Activated CD4-positive, alpha-beta T cell treated with anti-CD3 and anti-CD28 coated beads for 24 hours (primary cell): ENCODE measurements around the gene ZNF366.

Experiments used
- DNase-seq, 2 donors: peaks; one replicate each; pipeline ENCODE4 v3.0.0-alpha.2; 2020; ENCODE audit warnings: low read depth in 2 of 2

The ZNF366 gene

DNA sequence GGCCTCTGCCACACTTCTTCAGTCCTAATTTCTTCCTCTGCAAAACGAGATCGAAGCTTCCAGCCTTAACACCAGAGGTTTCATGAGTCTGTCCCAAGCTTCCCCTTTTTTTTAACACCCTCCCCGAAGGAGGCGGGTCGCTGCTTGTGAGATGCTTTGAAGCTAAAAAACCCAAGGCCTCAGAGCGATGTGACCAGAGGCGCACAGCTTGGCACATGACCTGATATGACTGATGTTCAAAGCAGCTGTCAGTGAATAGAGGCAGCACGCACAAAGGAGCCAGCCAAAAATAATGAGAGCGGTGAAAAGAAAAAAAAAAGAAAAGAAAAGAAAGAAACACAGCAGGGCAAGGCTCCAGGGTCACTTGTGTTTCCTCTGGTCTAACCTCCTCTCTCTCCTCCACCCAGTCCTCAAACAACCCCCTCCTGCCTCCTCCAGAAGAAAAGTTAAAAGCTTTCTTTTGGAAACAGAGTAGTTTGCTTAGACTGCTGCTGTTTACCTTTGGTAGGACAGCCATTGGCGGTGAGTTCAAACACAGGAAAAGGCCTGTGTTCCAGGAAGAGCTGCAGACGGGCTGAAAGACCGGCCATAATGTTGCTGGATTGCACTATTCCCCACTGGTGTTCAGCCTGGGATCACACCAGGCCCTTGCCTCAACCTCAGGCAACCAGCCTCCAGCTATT lies 10.9 kb upstream of the ZNF366 start:
- no peak for DNase-seq

DNA sequence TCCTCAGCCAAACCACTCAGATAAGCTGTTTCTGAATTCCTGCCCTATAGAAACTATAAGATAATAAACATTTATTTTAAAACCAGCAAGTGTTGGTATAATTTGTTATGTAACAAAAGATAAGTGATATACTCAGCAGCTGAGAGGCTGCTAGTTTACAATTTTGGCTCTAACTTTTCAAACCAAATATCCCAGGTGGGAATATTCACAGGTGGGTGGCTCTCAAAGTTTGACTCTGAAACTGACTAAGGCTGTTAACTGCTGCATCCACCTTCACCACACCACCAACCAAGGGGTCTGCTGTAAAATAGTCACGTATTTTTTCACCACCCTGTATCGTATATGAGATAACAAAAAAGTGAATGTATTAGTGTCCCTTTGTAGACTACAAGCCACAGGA lies 9.7 kb upstream of the ZNF366 start:
- no peak for DNase-seq

DNA sequence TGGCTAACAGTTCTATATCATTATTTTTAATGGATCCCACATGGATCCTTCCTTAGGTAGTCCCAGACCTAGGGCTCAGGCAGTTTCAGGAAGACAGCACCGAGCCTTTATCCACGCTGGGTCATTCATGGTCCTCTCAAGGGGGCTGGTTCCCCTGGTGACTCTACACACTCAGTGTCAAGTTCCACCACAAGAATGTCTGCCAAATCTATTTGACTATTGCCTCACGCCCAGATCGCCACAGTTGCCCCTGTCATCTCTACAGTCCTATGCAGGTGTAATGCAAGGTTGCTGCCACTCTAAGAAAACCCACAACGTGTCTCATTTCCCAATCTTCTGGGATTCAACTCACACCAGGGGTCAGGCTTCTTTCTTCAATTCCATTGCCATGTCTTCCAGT lies 8.0 kb upstream of the ZNF366 start:
- no peak for DNase-seq

DNA sequence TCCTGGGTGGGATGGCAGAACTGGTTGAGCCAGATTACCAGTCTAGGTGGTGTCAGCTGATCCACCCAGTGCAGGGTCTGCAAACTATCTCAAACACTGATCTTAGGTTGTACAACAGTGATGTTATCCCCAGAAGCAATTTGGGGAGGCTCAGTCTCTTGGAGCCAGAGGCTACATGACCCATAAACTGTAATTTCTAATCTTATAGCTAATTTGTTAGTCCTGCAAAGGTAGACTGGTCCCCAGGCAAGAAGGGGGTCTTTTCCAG lies 5.3 kb upstream of the ZNF366 start:
- DNase-seq, result no peak

DNA sequence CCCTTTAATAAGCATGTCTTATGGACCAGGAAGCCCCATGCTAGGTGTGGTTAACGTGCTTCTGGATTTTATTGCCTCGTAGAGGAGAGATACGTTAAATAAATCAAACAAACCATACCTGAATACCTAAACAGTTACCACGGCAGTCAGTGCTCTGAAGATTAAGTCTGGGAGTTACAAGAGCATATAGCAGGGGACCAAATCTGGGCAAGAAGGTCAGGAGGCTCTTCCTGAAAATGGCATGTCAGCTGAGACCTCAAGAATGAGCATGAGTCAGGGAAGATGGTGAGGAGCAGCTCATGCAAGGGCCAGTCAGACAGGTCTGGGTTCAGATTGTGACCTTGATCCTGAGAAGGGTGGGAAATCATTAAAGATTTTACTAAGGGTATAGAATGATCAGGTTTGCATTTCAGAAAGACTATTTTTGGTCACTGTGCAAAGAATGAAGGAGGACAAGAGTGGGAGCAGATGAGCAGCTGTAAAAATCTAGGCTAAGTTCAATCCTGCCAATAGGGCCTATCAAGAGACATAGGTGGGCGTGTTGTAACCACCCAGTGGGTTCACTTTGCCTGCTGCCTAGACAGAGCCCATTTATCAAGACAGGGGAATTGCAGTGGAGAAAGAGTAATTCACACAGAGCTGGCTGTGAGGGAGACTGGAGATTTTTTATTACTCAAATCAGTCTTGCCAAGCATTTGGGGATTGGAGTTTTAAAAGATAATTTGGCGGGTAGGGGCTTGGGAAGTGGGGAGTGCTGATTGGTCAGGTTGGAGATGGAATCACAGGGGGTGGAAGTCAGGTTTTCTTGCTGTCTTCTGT lies 4.8 kb upstream of the ZNF366 start:
- DNase-seq, result no peak

DNA sequence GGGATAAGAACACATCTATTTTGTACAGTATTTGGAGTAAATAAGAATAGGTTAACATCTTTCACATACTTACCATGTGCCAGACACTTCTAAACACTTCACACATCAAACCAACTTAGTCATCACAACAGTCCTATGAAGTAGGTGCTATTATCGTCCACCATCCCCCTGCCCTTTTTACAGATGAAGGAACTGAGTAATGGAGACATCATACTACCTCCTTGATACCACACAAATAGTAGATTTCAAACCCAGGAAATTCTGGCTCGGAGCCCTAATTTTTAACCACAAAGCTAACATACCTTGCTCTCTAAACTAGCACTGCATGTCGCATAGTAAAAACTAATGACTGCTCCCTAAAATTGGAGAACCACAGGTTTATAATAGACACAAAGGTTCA lies 4.2 kb upstream of the ZNF366 start:
- DNase-seq, result no peak

DNA sequence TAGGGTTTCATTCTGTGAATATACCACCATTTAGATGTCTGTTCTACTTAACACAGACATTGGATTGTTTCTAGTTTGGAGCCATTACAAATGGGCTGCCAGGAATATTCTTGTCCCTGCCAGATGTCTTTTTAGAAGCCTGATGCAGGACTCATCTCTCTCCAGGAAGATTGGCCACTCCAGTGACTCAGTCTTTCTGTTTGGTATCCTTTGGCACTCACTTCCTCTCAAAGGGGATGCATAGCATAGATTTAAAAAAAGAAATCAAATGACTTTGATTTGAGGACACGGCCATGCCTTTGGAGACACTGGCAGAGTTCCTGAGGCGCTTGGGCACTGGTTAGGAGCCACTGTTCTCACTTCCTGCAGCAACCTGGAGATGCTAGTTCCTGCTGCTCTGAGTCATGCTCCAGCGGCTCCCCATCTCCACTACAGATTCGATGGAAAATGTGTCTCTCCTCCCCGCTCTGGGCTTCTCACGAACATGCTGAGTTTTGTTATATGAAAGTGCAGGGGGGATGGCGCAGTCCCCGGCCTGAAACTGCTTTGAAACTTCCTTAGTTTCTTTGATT lies 3.5 kb upstream of the ZNF366 start:
- DNase-seq, result no peak

DNA sequence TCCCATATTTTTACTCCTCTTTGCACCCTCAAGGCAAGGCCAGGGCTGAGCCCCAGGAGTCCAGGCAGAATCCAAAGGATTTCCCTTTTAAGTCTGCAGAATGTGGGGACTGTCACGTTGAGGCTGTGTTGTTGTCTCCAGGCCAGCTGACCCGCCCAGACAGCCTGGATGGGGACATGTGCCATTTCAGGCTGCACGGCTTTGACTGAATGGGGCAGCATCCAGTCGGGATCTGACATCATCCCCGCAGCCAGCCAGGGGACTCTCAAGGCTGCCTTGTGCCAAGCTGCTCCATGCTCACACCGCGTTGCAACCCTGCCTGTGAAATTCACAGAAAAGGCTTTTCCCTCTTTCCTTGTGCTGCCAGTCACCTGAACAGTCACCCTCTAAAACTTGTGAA lies 2.2 kb upstream of the ZNF366 start:
- DNase-seq, result no peak

DNA sequence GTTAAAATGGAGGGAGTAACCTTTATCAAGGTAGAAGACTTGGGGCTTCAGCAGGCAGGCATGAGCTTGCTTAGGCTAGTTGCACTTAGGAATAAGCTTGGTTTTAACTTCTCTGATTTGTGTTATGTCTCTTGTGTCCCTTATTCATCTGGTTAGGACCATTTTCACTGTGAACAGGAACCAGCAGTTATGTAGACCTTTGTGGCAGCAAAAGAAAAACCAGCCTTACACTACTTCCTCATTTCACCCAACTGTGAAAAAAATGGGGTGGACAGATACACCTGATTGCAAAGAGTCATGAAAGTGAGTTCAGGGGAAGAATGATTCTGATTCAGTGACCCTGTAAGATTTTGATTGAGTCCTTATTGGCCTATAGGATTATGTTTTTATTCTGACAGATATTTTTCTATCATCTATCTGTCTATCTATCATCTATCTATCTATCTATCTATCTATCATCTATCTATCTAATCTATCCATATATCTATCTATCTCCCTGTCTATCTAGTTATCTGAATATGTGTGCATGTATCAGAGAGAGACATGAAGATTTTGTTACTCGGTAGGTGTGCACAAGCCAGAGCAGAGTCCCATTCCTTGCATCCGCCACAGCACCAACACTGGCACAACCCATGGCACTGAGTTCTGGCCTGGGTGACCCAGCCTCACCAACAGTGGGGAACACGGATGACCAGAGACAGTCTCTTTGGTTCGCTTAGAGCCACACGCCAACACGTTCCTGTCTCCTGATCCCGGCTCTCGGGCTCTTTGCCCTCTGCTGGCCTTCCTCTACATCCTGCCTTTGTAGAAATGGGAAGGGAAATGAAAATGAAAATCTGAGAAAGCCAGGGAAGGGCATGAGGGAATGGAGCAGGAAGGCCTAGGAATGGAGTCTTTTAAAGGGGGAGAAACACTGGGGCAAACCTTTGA lies 1.3 kb upstream of the ZNF366 start:
- DNase-seq, result no peak

DNA sequence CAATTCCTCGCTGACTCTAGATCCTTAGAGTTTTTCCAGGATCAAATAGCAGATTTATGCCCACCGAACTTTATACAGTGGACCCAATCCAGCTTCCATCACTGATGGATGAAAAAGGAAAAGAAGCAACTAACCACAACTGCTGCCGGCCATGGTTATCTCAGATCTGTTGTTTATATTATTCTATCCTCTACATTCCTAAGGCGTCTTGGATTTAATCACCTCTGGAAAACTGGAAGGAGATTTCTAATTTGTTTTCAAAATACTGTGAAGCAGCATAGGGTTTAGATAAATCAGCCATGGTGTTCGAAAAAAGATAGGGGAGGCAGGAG lies 663 bp upstream of the ZNF366 start:
- no peak for DNase-seq

DNA sequence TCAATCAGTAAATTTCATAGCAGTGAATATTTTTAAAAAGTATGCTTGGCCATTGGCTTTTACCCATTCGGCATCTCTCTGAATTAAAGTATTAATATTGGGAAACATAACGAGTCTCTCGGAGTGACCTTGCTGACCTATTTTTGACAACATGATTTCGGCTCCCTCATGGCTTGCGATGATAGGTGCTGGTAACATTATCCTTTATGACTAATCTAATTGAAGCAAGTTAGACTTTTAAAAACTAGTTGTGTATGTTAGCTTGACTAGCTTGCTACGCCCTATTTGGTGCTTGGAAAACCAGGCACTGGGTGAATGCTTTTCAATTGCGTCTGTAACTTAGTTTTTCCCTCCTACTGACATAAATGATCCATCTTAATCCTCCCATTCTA lies 1.1 kb downstream of the ZNF366 start:
- no peak for DNase-seq

DNA sequence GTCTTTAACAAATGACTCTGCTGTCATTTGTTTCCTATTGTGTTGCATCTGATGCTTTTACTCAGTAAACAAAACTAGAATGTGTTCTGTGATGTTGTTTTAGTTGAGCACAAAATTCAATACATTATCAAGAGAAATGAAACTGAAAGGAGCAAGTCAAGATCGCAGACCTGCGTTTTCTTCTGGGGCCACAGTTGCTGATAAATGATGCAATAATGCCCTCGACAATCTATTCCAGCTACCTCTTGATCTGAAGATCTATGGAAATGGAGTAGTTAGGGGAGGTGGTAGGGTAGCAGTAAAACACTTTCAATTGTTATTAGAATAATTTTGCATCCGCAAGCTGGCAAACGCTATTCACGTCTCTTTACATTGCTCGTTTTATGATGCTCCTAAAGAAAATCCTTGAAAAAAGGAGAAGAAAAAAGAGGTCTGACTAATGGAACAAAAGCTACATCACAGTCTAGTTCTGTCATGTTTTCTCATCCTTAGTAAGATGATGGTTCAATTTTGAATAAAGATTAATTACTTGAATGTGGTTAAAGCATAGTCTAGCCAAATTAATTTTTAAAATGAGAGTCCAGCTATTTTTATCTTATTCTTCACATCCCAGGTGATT lies 1.6 kb downstream of the ZNF366 start:
- no peak for DNase-seq

DNA sequence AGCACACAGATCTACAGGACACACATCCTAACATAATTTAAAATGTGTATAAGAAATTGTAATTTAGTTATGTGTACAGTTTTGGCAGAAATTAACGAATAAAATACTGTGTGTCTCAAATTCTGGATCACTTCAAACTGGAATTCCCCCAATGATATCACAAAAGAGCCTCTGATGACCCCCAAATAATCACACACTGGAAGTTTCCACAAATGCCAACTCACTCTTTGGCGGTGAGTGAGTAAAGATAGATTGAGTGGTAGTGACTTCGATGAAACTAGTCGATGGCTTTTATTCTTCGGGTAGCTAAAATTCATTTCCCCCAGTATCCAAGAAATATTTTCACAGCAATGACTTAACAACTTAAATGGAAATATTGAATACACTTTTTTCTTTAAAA lies 2.2 kb downstream of the ZNF366 start:
- DNase-seq, result no peak

DNA sequence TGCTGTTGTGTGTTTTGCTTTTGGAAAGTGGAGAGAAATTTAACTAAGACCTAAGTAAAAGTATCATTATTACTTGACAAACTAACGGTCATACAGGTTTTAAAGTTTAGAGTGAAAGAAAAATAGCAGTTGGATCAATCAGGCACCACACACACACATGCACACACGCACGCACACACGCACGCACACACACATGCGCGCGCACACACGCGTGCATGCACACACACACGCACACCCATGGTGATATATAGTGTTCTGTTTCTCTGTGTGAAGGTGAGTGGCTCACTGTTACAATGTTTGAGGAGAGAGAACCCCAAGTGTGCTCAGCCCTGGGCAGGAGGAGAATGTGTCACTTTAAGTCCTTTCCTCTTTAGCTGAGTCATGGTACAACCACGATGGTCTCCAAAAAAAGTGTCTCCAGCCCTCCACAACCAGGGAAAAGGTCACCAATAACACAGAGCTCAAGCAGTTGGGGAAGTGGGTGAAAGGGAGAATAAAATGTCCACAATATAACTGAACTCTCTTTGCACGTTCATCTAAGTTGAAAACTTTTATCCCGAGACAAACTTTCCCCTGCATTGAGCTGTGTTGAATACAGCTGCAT lies 3.2 kb downstream of the ZNF366 start:
- no peak for DNase-seq

DNA sequence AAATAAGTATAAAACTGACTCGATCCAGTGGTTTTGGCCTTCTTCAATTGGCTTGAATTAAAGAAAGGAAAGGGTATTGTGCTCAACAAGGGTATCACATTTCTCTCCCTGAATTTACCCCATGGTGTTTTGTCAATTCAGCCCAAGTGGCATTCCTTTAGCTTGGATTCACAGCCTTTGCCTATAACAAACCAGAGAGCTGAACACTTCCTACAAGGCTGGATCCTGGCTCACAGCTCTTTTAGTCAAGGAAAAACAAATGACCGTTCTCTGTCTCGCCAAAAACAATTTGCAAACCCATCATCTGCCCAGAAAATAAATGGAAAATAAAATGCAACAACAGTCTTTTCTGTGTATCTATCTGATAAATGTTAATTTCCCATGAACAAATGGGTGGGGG lies 5.7 kb downstream of the ZNF366 start:
- no peak for DNase-seq

DNA sequence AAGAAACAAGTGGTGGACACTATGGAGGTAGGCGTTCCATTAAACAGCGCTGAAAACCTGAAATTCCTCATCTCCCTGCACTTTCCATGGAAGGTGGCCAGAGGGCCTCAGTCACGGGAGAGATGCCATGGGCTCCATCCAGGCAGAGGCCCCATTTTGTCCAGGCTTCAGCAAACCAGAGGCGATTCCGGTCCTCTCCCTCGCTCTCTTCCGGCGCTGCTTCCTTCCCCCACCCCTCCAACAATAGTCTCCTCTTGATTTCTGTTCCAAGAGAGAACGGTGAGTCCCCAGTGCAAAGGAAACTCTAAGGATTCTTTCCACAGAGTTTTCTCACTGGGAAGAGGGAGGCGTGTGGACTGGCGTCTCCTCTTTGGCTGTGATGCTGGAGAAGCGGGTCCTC lies 7.5 kb downstream of the ZNF366 start:
- no peak for DNase-seq

DNA sequence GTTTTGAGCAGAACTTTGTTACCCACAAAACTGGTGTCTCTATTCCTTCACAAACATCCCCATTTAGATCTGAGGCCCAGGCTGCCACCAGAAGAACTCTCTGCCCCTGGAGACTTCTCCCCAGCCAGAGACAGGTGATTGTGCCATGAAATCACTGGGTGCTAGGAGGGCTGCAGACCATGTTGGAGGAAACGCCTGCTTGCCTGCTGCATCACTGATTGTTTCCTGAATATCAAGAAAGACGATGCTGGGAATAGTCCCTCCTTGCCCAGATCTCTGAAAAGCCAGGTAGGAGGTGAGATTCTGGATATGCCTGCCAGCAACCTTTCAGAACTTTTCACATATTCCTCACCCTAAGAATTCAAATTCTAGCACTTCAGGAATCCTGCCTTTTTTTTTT lies 8.1 kb downstream of the ZNF366 start:
- DNase-seq, result no peak

DNA sequence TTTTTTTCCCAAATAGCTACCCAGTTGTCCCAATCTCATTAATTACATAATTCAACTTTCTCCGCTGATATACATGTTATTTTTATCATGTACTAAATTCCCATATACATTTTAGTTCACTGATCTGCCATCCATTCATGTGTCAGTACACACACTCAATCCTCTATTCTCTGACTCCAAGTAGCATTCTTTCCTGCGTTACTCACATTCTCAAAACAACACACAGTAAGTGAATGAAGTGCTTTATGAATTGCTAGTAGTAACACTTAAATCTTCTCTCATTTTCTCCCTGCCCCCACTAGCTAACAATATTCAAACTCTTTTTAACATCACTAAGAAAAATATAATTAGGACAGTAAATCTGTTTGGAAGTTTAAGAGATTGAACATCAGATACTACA lies 8.9 kb downstream of the ZNF366 start:
- no peak for DNase-seq

DNA sequence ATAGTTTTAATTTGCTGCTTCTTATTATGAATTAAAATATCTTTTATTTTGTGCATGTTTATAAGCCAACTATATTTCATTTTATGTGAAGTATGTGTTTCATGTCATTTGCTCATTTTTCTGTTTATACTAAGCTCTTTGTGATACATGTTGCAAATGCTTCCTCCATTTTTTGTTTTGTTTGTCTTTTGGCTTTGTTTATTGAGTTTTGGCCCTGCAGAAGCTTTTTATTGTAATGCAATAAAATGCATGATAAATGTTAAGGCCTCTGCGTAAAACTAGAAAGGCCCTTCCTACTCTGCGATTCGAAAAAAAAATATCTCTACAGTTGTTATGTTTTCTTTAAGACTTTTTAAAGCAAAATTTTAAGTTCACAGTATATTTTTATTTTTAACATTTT lies 9.4 kb downstream of the ZNF366 start:
- no peak for DNase-seq

DNA sequence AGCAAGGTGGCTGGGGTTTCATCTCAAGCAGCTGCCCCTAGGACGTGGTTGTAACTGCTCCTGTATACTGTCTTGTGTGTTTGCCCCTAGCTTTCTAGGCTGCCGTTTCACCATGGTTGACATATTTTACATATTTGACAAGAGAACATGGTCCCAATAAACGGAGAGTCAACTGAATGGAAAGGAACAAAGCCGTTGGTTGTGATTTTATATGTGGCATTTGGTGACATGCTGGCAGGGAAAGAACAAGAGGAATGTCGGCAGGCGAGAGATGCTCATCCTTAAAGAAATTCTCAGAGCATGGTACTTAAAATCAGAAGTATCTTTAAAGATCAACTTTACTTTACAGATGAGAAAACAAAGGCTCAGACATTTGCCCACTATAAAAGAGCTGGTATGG lies 11.8 kb downstream of the ZNF366 start:
- no peak for DNase-seq

DNA sequence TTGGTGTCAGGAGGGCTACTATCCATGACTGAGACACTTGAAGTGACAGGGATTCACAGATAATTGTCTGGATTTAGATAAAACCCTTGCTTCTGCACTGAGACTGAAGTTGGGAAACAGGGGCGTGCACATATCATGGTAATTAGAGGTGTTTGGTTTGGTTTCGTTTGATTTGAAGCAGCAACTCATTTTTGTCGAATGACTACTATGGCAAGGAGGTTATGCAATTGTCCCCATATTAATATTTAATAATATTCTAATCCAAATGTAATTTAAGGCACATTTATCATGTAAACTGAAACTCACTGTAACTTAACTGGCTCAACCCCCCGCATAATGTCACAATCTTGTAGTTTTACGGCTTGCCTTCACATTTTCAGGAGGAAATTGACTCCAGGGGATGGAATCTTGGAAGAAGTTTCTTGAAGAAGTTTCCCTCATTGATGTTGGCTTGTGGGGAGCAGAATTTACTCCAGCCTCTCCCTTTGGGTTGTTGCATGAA lies 12.5 kb downstream of the ZNF366 start:
- DNase-seq, result no peak

DNA sequence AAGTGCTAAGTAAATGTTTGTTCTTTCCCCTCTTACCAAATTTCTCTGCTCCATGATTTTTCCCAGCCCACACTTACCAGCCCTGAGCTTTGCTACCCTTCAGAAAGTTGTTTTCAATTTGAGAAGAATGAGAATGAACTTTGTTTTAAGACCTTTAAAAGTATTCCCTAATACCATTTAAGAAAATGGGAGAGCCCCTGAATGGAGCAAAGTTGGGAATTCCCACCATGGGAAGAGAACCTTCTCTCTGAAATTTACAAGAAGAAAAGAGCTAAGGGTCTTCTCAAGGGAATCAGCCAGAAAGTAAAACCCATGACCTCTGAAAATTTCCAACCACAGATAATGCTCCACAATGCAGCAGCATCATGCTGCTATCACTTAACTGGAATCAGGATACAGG lies 17.7 kb downstream of the ZNF366 start:
- no peak for DNase-seq
